HEK293 (cell line): Measurements from ENCODE around the gene ALOX15B.

Experiments used
- CTCF ChIA-PET: fragments of 350-600 bp; formaldehyde crosslinking; extraction: SDS; loops from one replicate; lab custom pipeline; 2021; ENCODE audit warnings: antibody characterized with exemption; lab: Yijun Ruan, JAX
- POLR2A ChIA-PET: fragments of 300-600 bp; formaldehyde crosslinking; extraction: SDS; loops from one replicate; lab custom pipeline; 2020; ENCODE audit warnings: antibody characterized with exemption, inconsistent platforms; lab: Yijun Ruan, JAX
- H3K27ac ChIP-seq: fragments of 200-500 bp; sonication (Bioruptor generic); 2 replicates; pipeline ENCODE4 v1.5.1; 2014; ENCODE audit warnings: low read depth, low read length, control low read depth, inconsistent platforms; ENCODE audit errors: extremely low read depth
- H3K36me3 ChIP-seq, 2 experiments: fragments of 200-500 bp in 1 of 2; sonication (Bioruptor generic) in 1 of 2; 1 replicate in 1 of 2; 2 replicates in 1 of 2; pipeline ENCODE4 v1.5.1; 2014 to 2017; ENCODE audit warnings: inconsistent platforms in 2 of 2, low read length in 2 of 2; ENCODE audit not compliant: control insufficient read depth in 2 of 2, insufficient read depth in 1 of 2
- H3K4me1 ChIP-seq: fragments of 200-500 bp; sonication (Bioruptor generic); 2 replicates; pipeline ENCODE4 v1.5.1; 2014; ENCODE audit warnings: mild to moderate bottlenecking, low read length, inconsistent platforms; ENCODE audit not compliant: control insufficient read depth, insufficient read depth
- H3K4me3 ChIP-seq: 2 replicates; pipeline ENCODE4 v1.5.1; 2011; ENCODE audit warnings: low read depth, mild to moderate bottlenecking, control low read depth, low read length, moderate library complexity
- H3K9me3 ChIP-seq: fragments of 200-500 bp; sonication (Bioruptor generic); 2 replicates; pipeline ENCODE4 v1.5.1; 2014; ENCODE audit warnings: low read depth, low read length, inconsistent platforms; ENCODE audit not compliant: control insufficient read depth, insufficient read depth
- BCL11B ChIP-seq: fragments of 450-650 bp; formaldehyde crosslinking; IDR thresholded peaks from 2 replicates; pipeline ENCODE4 v1.5.1; 2016; ENCODE audit warnings: low read depth, missing biosample characterization, missing genetic modification characterization
- FEZF1 ChIP-seq: fragments of 450-650 bp; formaldehyde crosslinking; IDR thresholded peaks from 2 replicates; pipeline ENCODE4 v1.5.1; 2016; ENCODE audit warnings: missing biosample characterization, missing genetic modification characterization
- HOXC10 ChIP-seq: sonication (generic); formaldehyde crosslinking; IDR thresholded peaks from 2 replicates; pipeline ENCODE4 v1.8.1; 2023; ENCODE audit warnings: mild to moderate bottlenecking, missing genetic modification reagents
- ZBTB17 ChIP-seq: fragments of 450-650 bp; formaldehyde crosslinking; IDR thresholded peaks from 2 replicates; pipeline ENCODE4 v1.5.1; 2016; ENCODE audit warnings: missing biosample characterization, missing genetic modification characterization
- ZBTB21 ChIP-seq: fragments of 450-650 bp; formaldehyde crosslinking; IDR thresholded peaks from 2 replicates; pipeline ENCODE4 v1.5.1; 2017; ENCODE audit warnings: missing biosample characterization, missing genetic modification characterization
- ZFHX2 ChIP-seq: fragments of 450-650 bp; formaldehyde crosslinking; conservative IDR thresholded peaks from 2 replicates; pipeline ENCODE4 v1.5.1; 2016; ENCODE audit warnings: missing biosample characterization, missing genetic modification characterization
- ZNF391 ChIP-seq: fragments of 450-650 bp; formaldehyde crosslinking; IDR thresholded peaks from 2 replicates; pipeline ENCODE4 v1.5.1; 2016; ENCODE audit warnings: low read depth, missing biosample characterization, missing genetic modification characterization, borderline replicate concordance
- ZNF394 ChIP-seq: fragments of 450-650 bp; formaldehyde crosslinking; IDR thresholded peaks from 2 replicates; pipeline ENCODE4 v1.5.1; 2016; ENCODE audit warnings: missing biosample characterization, missing genetic modification characterization, mild to moderate bottlenecking, moderate library complexity, borderline replicate concordance
- ZNF426 ChIP-seq: fragments of 450-650 bp; formaldehyde crosslinking; IDR thresholded peaks from 2 replicates; pipeline ENCODE4 v1.5.1; 2017; ENCODE audit warnings: missing biosample characterization, missing genetic modification characterization, mild to moderate bottlenecking, inconsistent platforms, moderate library complexity
- ZNF555 ChIP-seq: fragments of 450-650 bp; formaldehyde crosslinking; conservative IDR thresholded peaks from 2 replicates; pipeline ENCODE4 v1.5.1; 2017; ENCODE audit warnings: missing biosample characterization, mild to moderate bottlenecking, missing genetic modification characterization, inconsistent platforms
- ZNF585B ChIP-seq: fragments of 450-650 bp; formaldehyde crosslinking; IDR thresholded peaks from 2 replicates; pipeline ENCODE4 v1.5.1; 2016; ENCODE audit warnings: missing biosample characterization, missing genetic modification characterization
- ZNF621 ChIP-seq: fragments of 450-650 bp; formaldehyde crosslinking; IDR thresholded peaks from 2 replicates; pipeline ENCODE4 v1.5.1; 2017; ENCODE audit warnings: missing biosample characterization, missing genetic modification characterization
- ZNF654 ChIP-seq: fragments of 450-650 bp; formaldehyde crosslinking; IDR thresholded peaks from 2 replicates; pipeline ENCODE4 v1.5.1; 2016; ENCODE audit warnings: low read depth, missing biosample characterization, missing genetic modification characterization
- ZNF658 ChIP-seq: fragments of 450-650 bp; formaldehyde crosslinking; IDR thresholded peaks from 2 replicates; pipeline ENCODE4; 2016; ENCODE audit warnings: missing biosample characterization, missing genetic modification characterization
- ZNF660 ChIP-seq: fragments of 450-650 bp; IDR thresholded peaks from 2 replicates; pipeline ENCODE4 v1.5.1; 2018; ENCODE audit warnings: missing biosample characterization, mild to moderate bottlenecking, missing genetic modification characterization
- ZNF776 ChIP-seq: fragments of 450-650 bp; formaldehyde crosslinking; IDR thresholded peaks from 2 replicates; pipeline ENCODE4 v1.5.0; 2017; ENCODE audit warnings: missing biosample characterization, missing genetic modification characterization, borderline replicate concordance
- TF ChIP-seq, protein P1 (sequence below): fragments of 450-650 bp; formaldehyde crosslinking; IDR thresholded peaks from 2 replicates; pipeline ENCODE4 v1.5.1; 2016; ENCODE audit warnings: missing biosample characterization, missing genetic modification characterization
- TF ChIP-seq, protein P2 (sequence below): fragments of 450-650 bp; formaldehyde crosslinking; IDR thresholded peaks from 2 replicates; pipeline ENCODE4 v1.5.1; 2016; ENCODE audit warnings: missing biosample characterization, missing genetic modification characterization
- TF ChIP-seq, protein P3 (sequence below): fragments of 450-650 bp; formaldehyde crosslinking; IDR thresholded peaks from 2 replicates; pipeline ENCODE4 v1.5.1; 2016; ENCODE audit warnings: missing biosample characterization, missing genetic modification characterization
- TF ChIP-seq, protein P4 (sequence below): fragments of 450-650 bp; formaldehyde crosslinking; IDR thresholded peaks from 2 replicates; pipeline ENCODE4 v1.5.1; 2016; ENCODE audit warnings: missing biosample characterization, missing genetic modification characterization

The ALOX15B gene

DNA sequence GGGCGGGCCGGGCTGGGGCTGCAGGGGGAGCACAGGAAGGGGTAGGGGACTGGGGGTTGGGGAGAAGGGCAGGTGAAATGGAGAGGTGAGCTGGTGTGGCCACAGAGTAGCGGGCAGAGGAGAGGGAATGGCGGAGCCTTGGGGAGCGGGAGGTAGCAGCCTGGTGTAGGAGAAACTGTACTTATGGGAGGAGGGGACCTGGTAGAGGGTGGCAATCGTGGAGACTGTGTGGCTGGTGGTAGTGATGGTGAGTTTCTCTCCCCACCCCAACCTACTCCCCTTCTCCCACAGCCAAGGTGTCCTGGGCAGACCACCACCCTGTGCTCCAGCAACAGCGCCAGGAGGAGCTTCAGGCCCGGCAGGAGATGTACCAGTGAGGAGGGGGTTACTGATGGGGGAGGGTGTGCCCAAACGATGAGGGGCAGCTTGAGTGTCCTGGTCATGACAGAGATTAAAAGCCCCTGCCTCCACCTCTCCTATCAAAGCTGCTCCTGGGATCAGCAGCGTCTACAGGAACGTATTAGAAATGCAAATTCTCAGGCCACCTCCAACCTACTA, 831 bp downstream of the ALOX15B start:
- H3K36me3 ChIP-seq = no peaks in the 10 kb centered on the region; a peak in 1 of 3 replicates
- TF ChIP-seq ZNF585B (tag by site-specific recombination) (no peak), ZNF426 (tag by site-specific recombination) (no peak), ZNF658 (tag by site-specific recombination) (no peak), FEZF1 (tag by site-specific recombination) (no peak), ZNF621 (tag by site-specific recombination) (no peak), ZNF660 (tag by site-specific recombination) (no peak), BCL11B (tag by site-specific recombination) (no peak), ZBTB21 (tag by site-specific recombination) (no peak), ZFHX2 (tag by site-specific recombination) (no peak), ZNF776 (tag by site-specific recombination) (no peak)
- TF ChIP-seq, protein P1, sequence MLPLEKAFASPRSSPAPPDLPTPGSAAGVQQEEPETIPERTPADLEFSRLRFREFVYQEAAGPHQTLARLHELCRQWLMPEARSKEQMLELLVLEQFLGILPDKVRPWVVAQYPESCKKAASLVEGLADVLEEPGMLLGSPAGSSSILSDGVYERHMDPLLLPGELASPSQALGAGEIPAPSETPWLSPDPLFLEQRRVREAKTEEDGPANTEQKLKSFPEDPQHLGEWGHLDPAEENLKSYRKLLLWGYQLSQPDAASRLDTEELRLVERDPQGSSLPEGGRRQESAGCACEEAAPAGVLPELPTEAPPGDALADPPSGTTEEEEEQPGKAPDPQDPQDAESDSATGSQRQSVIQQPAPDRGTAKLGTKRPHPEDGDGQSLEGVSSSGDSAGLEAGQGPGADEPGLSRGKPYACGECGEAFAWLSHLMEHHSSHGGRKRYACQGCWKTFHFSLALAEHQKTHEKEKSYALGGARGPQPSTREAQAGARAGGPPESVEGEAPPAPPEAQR (tag by site-specific recombination) = no peak
- TF ChIP-seq, protein P2, sequence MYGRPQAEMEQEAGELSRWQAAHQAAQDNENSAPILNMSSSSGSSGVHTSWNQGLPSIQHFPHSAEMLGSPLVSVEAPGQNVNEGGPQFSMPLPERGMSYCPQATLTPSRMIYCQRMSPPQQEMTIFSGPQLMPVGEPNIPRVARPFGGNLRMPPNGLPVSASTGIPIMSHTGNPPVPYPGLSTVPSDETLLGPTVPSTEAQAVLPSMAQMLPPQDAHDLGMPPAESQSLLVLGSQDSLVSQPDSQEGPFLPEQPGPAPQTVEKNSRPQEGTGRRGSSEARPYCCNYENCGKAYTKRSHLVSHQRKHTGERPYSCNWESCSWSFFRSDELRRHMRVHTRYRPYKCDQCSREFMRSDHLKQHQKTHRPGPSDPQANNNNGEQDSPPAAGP (tag by site-specific recombination) = no peak
- TF ChIP-seq, protein P3, sequence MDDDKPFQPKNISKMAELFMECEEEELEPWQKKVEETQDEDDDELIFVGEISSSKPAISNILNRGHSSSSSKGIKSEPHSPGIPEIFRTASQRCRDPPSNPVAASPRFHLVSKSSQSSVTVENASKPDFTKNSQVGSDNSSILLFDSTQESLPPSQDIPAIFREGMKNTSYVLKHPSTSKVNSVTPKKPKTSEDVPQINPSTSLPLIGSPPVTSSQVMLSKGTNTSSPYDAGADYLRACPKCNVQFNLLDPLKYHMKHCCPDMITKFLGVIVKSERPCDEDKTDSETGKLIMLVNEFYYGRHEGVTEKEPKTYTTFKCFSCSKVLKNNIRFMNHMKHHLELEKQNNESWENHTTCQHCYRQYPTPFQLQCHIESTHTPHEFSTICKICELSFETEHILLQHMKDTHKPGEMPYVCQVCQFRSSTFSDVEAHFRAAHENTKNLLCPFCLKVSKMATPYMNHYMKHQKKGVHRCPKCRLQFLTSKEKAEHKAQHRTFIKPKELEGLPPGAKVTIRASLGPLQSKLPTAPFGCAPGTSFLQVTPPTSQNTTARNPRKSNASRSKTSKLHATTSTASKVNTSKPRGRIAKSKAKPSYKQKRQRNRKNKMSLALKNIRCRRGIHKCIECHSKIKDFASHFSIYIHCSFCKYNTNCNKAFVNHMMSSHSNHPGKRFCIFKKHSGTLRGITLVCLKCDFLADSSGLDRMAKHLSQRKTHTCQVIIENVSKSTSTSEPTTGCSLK (tag by site-specific recombination) = no peak
- H3K4me1 ChIP-seq = no peaks in the 10 kb centered on the region
- POLR2A ChIA-PET = no interaction called here
- H3K4me3 ChIP-seq = no peak overlapping the region
- CTCF ChIA-PET = interaction anchor here (0.6 to 4.6 kb wide), 8 partner anchors 21 to 296 kb away, joined by 3 to 134 read pairs (median 25); no protein-coding TSS in a partner anchor
- H3K27ac ChIP-seq = no peak overlapping the region
- H3K9me3 ChIP-seq = no peaks in the 10 kb centered on the region

DNA sequence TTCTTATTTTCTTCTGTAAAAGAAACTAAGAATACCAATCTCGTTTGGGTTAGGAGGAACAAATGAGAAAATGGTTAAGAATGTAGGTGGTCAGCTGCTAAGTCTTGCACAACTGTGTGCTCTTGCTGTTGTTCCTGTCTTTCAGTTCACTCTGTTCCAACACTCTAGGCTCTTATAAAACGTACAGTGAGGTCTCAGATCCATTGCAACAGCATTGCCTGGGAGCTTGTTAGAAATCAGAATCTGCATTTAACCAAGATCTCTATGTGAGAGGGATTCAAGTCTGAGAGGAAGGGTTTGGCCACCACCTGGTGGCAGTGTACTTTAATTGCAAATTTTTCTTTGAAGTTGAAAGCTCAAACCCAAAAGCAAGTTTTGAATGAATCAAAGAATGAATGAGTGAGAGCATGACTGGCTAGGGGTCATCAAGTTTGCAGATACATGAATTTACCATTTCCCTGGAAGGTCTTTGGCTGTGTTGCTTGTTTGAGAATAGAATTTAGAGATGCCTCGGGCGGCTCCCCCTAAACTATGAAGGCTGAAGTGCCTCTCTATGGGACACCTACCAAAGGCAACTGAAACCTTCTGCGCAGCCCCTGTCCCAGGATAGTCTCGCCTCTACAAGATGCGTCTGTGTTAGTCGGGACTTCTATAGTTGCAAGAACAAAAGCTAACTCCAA, 2.5 kb downstream of the ALOX15B start:
- Histone ChIP-seq H3K36me3 (no peaks in the 10 kb centered on the region; a peak in 1 of 3 replicates), H3K9me3 (no peaks in the 10 kb centered on the region), H3K4me1 (no peaks in the 10 kb centered on the region), H3K4me3 (no peak overlapping the region), H3K27ac (no peak overlapping the region)
- CTCF ChIA-PET = interaction anchor here (0.5 to 4.6 kb wide), 72 partner anchors 9 to 989 kb away, joined by 3 to 134 read pairs (median 6); partner anchors contain the start of genes CHD3, GUCY2D, NAA38 and RNF227
- POLR2A ChIA-PET = interaction anchor here (0.5 to 1.6 kb wide), 8 partner anchors 11 to 354 kb away, joined by 3 to 10 read pairs (median 4); partner anchors contain the start of genes NAA38, RNF227, TP53 and WRAP53
- TF ChIP-seq ZNF654 (tag by site-specific recombination) (peak; percentile 71), ZNF394 (no peak), HOXC10 (CRISPR knock-in tag) (no peak), ZNF391 (tag by site-specific recombination) (peak; percentile 43; the same call in 1 of the 2 replicates), ZBTB17 (peak; percentile 43; the same call in 1 of the 2 replicates), ZNF555 (tag by site-specific recombination) (no peak), ZNF585B (tag by site-specific recombination) (peak; percentile 71)
- TF ChIP-seq, protein P4, sequence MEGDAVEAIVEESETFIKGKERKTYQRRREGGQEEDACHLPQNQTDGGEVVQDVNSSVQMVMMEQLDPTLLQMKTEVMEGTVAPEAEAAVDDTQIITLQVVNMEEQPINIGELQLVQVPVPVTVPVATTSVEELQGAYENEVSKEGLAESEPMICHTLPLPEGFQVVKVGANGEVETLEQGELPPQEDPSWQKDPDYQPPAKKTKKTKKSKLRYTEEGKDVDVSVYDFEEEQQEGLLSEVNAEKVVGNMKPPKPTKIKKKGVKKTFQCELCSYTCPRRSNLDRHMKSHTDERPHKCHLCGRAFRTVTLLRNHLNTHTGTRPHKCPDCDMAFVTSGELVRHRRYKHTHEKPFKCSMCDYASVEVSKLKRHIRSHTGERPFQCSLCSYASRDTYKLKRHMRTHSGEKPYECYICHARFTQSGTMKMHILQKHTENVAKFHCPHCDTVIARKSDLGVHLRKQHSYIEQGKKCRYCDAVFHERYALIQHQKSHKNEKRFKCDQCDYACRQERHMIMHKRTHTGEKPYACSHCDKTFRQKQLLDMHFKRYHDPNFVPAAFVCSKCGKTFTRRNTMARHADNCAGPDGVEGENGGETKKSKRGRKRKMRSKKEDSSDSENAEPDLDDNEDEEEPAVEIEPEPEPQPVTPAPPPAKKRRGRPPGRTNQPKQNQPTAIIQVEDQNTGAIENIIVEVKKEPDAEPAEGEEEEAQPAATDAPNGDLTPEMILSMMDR (tag by site-specific recombination) = peak; percentile 64
